A549 (cell line): ENCODE results near the gene SLC7A8.
"Not testable (repeated sequence)": the region's sequence is repeated elsewhere in the genome, so short reads cannot be mapped to it uniquely, and the experiment has no call there.

Source experiments
- CTCF ChIP-seq: fragments of >200 bp; sonication (Bioruptor Twin); formaldehyde crosslinking; IDR thresholded peaks from 3 replicates; pipeline ENCODE4 v1.5.1; 2016
- EP300 ChIP-seq, 2 experiments: fragments of >200 bp; sonication (Bioruptor Twin); formaldehyde crosslinking; IDR thresholded peaks; 2 replicates in 1 of 2; 3 replicates in 1 of 2; pipeline ENCODE4 v1.6.1; 2016 to 2017
- MAZ ChIP-seq: fragments of 150-350 bp; IDR thresholded peaks from 2 replicates; pipeline ENCODE4 v1.6.1; 2014; ENCODE audit warnings: antibody characterized with exemption, low read depth, low read length, borderline replicate concordance
- SMC3 ChIP-seq: fragments of >200 bp; sonication (Bioruptor Twin); formaldehyde crosslinking; IDR thresholded peaks from 3 replicates; pipeline ENCODE4 v1.6.1; 2018; ENCODE audit warnings: inconsistent platforms

DNA sequence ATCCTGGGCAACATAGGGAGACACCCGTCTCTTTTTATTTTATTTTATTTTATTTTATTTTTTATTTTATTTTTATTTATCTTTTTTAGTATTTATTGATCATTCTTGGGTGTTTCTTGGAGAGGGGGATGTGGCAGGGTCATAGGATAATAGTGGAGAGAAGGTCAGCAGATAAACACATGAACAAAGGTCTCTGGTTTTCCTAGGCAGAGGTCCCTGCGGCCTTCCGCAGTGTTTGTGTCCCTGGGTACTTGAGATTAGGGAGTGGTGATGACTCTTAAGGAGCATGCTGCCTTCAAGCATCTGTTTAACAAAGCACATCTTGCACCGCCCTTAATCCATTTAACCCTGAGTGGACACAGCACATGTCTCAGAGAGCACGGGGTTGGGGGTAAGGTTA lies 75.8 kb downstream of the SLC7A8 start:
- not testable (repeated sequence) for TF ChIP-seq EP300 (IDR thresholded peaks at IDR 0.05); MAZ; CTCF; SMC3
